Cardiac fibroblast (primary cell): ENCODE results near the gene MPDU1.

Experiments
- DNase-seq, 2 donors: peaks; one replicate each; pipeline versions ENCODE4 v3.0.0 to v3.0.0-alpha.2; 2010; ENCODE audit warnings: low read depth in 2 of 2
- H3K4me3 ChIP-seq, 2 donors: replicated peaks in 1 of 2; 1 replicate in 1 of 2; 2 replicates in 1 of 2; pipeline ENCODE4 v1.5.1; 2011; ENCODE audit warnings: low read depth in 2 of 2, low read length in 2 of 2, mild to moderate bottlenecking in 2 of 2, moderate library complexity in 1 of 2
- TF ChIP-seq, protein P1 (sequence below): IDR thresholded peaks from one replicate; pipeline ENCODE4 v1.5.1; 2011; ENCODE audit warnings: low read depth, mild to moderate bottlenecking, low read length, inconsistent platforms

MPDU1 gene

DNA sequence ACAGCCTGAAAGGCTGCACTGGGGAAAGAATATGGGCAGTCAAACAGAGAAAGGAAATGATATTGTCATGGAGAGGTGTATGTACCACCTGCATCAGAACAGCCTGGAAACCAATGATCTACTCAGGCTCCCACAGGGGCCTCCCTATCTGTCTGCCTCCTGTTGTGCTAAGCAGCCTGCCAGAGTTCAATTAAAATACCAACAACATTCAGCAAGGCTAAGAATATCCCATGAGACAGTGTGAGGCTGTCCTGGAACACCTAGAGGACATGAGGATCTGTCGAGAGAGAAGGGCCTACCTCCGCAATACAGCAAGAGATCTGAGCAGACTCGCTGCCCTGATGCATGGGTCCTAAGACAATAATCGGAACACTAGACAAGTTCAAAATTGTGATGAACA is 22.6 kb downstream of the MPDU1 start:
- no peak overlapping the region for H3K4me3 ChIP-seq
- TF ChIP-seq, protein P1, sequence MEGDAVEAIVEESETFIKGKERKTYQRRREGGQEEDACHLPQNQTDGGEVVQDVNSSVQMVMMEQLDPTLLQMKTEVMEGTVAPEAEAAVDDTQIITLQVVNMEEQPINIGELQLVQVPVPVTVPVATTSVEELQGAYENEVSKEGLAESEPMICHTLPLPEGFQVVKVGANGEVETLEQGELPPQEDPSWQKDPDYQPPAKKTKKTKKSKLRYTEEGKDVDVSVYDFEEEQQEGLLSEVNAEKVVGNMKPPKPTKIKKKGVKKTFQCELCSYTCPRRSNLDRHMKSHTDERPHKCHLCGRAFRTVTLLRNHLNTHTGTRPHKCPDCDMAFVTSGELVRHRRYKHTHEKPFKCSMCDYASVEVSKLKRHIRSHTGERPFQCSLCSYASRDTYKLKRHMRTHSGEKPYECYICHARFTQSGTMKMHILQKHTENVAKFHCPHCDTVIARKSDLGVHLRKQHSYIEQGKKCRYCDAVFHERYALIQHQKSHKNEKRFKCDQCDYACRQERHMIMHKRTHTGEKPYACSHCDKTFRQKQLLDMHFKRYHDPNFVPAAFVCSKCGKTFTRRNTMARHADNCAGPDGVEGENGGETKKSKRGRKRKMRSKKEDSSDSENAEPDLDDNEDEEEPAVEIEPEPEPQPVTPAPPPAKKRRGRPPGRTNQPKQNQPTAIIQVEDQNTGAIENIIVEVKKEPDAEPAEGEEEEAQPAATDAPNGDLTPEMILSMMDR: no peak

DNA sequence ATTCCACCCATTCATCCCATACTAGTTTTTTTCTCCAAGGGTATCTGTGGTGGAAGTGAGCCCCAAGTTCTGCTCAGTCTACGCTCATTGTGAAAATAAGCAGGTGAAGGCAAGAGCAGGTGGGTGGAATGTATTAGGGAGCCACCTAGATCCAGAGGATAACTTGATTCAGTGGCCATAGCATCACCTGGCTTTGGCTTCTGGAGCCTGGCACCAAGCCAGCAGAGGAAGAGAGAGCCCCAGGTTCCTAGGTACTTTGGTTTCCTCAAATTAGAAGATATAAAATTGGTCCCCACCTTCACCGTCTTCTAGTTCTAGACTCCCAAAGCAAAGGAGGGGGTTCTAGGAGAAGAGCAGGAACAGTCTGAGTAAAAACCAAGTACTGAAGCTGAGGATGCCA is 27.0 kb downstream of the MPDU1 start:
- no peak for DNase-seq
- TF ChIP-seq, protein P1: no peak

More for the DNA sequence above, 22.6 kb downstream of the MPDU1 start:
- DNase-seq: no peak

DNA sequence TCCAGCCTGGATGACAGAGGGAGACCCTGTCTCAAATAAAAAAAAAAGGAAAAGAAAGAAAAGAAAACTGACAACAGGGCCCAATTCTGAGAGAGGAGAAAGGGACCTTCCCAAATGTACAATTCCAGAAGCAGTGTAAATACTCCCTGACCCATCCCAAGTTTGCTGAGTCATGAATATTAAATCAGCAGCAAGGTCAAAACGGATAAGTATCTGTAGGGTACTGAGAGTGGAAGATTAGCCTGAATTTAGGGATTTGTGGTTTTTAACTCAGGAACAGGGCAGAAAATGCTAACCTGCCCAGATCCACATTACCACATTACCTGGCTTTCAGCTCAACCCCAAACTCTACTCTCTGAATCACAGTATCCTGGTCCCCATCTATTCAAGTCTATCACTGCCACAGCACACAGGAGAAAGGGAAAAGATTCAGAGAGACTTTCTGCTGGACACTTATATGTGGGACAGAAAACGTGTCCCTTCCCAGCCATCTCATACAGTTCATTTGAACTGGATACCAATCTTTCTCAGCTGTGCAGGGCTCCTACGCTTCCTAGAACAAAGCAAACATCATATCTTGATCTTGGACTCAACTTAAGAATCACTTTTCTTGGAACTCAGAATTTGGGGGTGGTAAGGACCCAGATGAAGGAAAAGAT is 28.1 kb downstream of the MPDU1 start:
- no peak overlapping the region for H3K4me3 ChIP-seq
- TF ChIP-seq, protein P1: no peak
- no peak for DNase-seq

More for the DNA sequence above, 27.0 kb downstream of the MPDU1 start:
- no peak overlapping the region for H3K4me3 ChIP-seq

DNA sequence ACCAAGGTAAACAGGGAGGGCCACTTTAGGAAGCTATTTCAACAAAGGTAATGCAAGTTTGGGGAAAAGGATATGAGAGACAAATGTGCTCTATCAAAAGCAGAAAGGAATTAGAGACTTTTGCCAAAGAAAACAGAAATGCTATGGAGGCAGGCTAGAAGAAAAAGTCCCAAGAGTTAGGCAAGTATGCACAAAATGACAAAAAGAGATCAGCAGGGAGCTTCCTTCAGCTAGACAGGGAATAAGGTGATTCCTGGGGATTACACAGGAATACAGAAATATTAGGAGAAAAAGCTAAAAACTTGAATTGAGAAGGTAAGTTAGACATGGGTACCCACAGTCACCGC is 28.6 kb downstream of the MPDU1 start:
- TF ChIP-seq, protein P1: no peak
- peak in 1 of 2 donors; percentile 48 for DNase-seq
- H3K4me3 ChIP-seq: no peak overlapping the region

DNA sequence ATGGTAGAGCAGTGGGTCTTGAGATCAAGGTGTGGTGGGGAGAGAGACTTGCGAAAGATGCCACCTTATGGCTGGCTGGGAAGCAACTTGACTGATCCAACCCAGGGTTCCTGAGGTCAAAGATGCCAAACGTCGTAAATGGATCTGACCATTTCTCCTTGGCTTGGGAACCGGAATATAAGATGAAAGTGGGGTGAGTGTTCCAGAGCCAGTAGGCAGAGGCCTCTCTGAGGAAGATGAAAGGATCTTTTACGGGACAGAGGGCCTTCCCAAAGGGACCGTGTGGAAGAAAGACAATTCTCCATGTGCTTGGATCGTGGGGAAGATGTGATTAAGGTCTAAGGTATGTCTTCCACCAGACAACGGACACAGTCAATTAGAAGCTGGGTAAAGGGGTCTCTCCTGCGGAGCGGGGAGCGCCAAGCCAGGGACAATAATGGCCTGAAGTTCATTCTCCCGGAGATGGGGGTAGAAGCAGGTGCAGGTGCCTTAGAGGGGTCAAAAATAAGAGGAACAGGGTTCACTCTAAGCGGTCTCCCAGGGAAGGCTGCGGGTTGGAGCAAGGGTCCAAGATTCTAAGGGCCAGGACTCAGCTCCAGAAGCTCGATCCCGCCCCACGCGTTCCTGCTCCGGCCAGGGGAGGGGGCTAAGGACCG is 30.2 kb downstream of the MPDU1 start:
- H3K4me3 ChIP-seq: peak overlapping the region; percentile 83 to 86
- DNase-seq: peak in 1 of 2 donors; percentile 51
- TF ChIP-seq, protein P1: no peak

DNA sequence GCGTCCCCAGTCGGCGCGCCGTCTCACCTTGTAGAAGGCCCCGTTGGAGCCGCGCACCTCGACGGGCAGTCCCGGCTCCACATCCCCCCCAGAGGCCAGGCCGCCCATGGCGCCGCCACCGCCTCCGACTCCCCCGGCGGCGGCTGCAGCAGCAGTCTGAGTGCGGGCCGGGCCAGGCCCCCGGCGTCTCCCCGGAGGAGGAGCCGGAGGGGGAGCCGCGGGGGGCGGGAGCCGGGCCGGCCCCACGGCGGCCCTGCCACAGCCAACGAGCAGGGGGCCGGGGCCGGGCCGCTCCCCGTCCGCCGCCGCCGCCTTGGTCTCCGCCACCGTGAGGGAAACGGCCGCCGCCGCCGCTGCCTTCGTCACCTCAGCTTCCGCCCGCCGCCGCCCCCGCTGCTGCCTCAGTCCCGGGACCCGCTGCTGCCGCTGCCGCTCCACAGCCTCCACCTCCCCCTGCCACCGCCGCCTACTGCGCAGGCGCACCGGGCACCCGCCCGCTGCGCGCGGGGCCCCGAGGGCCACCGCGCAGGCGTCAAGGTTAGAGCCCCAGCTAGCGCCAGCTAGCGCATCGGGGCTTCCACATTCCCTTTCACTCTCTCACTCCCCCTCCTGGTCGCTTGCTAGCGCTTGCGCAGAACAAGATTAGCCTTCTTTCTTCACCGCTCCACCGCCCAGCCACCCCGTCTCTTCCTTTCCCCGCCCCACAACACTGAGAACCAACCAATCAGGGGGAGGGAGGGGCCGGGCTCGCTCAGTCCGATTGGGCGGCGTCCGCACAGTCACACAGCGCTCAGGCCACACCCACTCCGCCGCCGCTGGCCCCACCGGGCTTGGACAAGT is 31.0 kb downstream of the MPDU1 start, which contains the start of gene FXR2:
TSS of gene FXR2 (minus strand) at position 473 of the 840 bp plus-strand sequence. CDS start at position 108, 365 bp downstream.
- TF ChIP-seq, protein P1: peak; percentile 72
- peak within 1 kb of the TSS; percentile 83 to 86 for H3K4me3 ChIP-seq

More for the DNA sequence above, 31.0 kb downstream of the MPDU1 start, which contains the start of gene FXR2:
- DNase-seq: peak; percentile 100
